GM12878 (cell line): ENCODE data around the gene NEK2. TPM values are rescaled to one million over a fixed set of nuclear protein-coding genes. Genes with fewer than 3 reads are reported as not detected.
"Not testable (repeated sequence)": the region's sequence is repeated elsewhere in the genome, so short reads cannot be mapped to it uniquely, and the experiment has no call there.

Experiments
- ATAC-seq: fragments of 200-7000 bp; cut with Tn5 transposase; 3 replicates; pipeline ENCODE4 v1.9.1; 2020; ENCODE audit warnings: mild to moderate bottlenecking, moderate library complexity
- BruUV-seq: library from RNA; stranded (reverse); fragments of 400-500 nt; replicated peaks from 2 replicates; lab custom pipeline; 2021; lab: Mats Ljungman, UMichigan
- CTCF ChIA-PET: fragments of 300-600 bp; sonication (Branson Sonifier 250); formaldehyde crosslinking; extraction: SDS; loops from one replicate; lab custom pipeline; 2021; ENCODE audit warnings: inconsistent platforms; lab: Yijun Ruan, JAX
- POLR2A ChIA-PET: fragments of 350-600 bp; formaldehyde crosslinking; extraction: SDS; loops from one replicate; lab custom pipeline; 2021; ENCODE audit warnings: inconsistent platforms; lab: Charles Lee
- RAD21 ChIA-PET: fragments of 300-600 bp; sonication (Branson Sonifier 250); formaldehyde crosslinking; loops from one replicate; lab custom pipeline; 2023; ENCODE audit warnings: antibody characterized with exemption; ENCODE audit not compliant: unreplicated experiment; lab: Charles Lee
- SMC1A ChIA-PET: fragments of 300-600 bp; sonication (Branson Sonifier 250); formaldehyde crosslinking; loops from one replicate; lab custom pipeline; 2023; ENCODE audit not compliant: unreplicated experiment, uncharacterized antibody; lab: Charles Lee
- DNase-seq: peaks from one replicate; pipeline ENCODE4 v3.0.0-alpha.2; 2011; ENCODE audit warnings: low read depth, low spot score
- FAIRE-seq: peaks from 3 replicates; lab custom pipeline; 2011; peaks lifted over from hg19 to GRCh38; lab: Jason Lieb, UNC
- H2AFZ ChIP-seq: 2 replicates; pipeline ENCODE4 v1.6.0; 2011; ENCODE audit warnings: low read depth, low read length, control low read depth; ENCODE audit not compliant: control insufficient read depth
- H3K27ac ChIP-seq: 2 replicates; pipeline ENCODE4 v1.5.1; 2011; ENCODE audit warnings: control low read depth; ENCODE audit not compliant: control insufficient read depth, insufficient read depth
- H3K27me3 ChIP-seq, 2 experiments: replicated peaks in 1 of 2; 2 replicates each; pipeline versions ENCODE4 v1.6.0 to v1.6.1; 2011; ENCODE audit warnings: low read length in 1 of 2; ENCODE audit not compliant: control insufficient read depth in 2 of 2, insufficient read depth in 2 of 2
- H3K36me3 ChIP-seq, 2 experiments: 2 replicates each; pipeline ENCODE4 v1.5.1; 2011; ENCODE audit warnings: low read length in 1 of 2; ENCODE audit not compliant: control insufficient read depth in 2 of 2, insufficient read depth in 2 of 2
- H3K4me1 ChIP-seq: 2 replicates; pipeline ENCODE4 v1.6.1; 2011; ENCODE audit warnings: mild to moderate bottlenecking, low read length, moderate library complexity, mixed read lengths; ENCODE audit not compliant: control insufficient read depth, insufficient read depth
- H3K4me2 ChIP-seq: 2 replicates; pipeline ENCODE4 v1.6.0; 2011; ENCODE audit warnings: control low read depth; ENCODE audit not compliant: control insufficient read depth, insufficient read depth
- H3K4me3 ChIP-seq: fragments of 200-600 bp; sonication (generic); 2 replicates; pipeline ENCODE4 v1.5.1; 2016
- H3K79me2 ChIP-seq: 2 replicates; pipeline ENCODE4 v1.6.0; 2011; ENCODE audit warnings: low read length; ENCODE audit not compliant: control insufficient read depth, insufficient read depth
- H3K9ac ChIP-seq: 2 replicates; pipeline ENCODE4 v1.8.0; 2011; ENCODE audit warnings: low read length, control low read depth, mixed read lengths; ENCODE audit not compliant: control insufficient read depth, insufficient read depth
- H3K9me3 ChIP-seq: replicated peaks from 3 replicates; pipeline ENCODE4 v1.5.1; 2011; ENCODE audit warnings: mild to moderate bottlenecking, low read length; ENCODE audit not compliant: control insufficient read depth, insufficient read depth
- H4K20me1 ChIP-seq: 2 replicates; pipeline ENCODE4 v1.6.0; 2011; ENCODE audit not compliant: control insufficient read depth, insufficient read depth
- MTA3 ChIP-seq: IDR thresholded peaks from 2 replicates; pipeline ENCODE4 v1.6.1; 2012; ENCODE audit warnings: low read length, inconsistent platforms, borderline replicate concordance
- RAD21 ChIP-seq: IDR thresholded peaks from 2 replicates; pipeline ENCODE4 v1.6.1; 2011; ENCODE audit warnings: mild to moderate bottlenecking, low read depth, low read length, moderate library complexity; ENCODE audit not compliant: insufficient read depth
- SMC3 ChIP-seq: IDR thresholded peaks from 2 replicates; pipeline ENCODE4 v1.6.1; 2011; ENCODE audit warnings: low read length, improper control_type of control experiment, borderline replicate concordance
- ZNF622 ChIP-seq: fragments of 450-650 bp; IDR thresholded peaks from 2 replicates; pipeline ENCODE4 v1.6.1; 2017; ENCODE audit warnings: mild to moderate bottlenecking, inconsistent platforms
- WGBS: methylation state at CpG from one replicate; pipeline ENCODE4 v1.1.6; 2016; ENCODE audit warnings: low lambda C conversion rate; ENCODE audit not compliant: insufficient replicate concordance, insufficient coverage; ENCODE audit errors: missing lambda C conversion rate; 5-methylcytosine and 5-hydroxymethylcytosine counted together
- in situ Hi-C: fragments of 300-500 bp; cut with MboI; formaldehyde crosslinking; loops from 9 replicates; pipeline ENCODE4 v1.14.3; 2018; ENCODE audit warnings: mixed read lengths
- intact Hi-C: fragments of 100-400 bp; cut with micrococcal nuclease; formaldehyde crosslinking; loops from one replicate; pipeline ENCODE4 v1.14.2; 2022; ENCODE audit not compliant: unreplicated experiment
- polyA plus RNA-seq, 11 experiments: library from polyadenylated mRNA; depleted of rRNA in 4 of 11; unstranded in 6 of 11; stranded (reverse) in 5 of 11; fragments of >200 nt; fragmentation: Nextera tagmentation in 4 of 11; fragmentation: Illumina TruSeq in 1 of 11; extraction: Ambion mirVana in 4 of 11; extraction: Trizol in 1 of 11; gene quantifications; 1 replicate in 1 of 11; 2 replicates in 10 of 11; pipeline versions ENCODE4 v1.2.1 to v1.2.3, GENCODE V29; 2011 to 2016; ENCODE audit warnings: inconsistent platforms in 2 of 11, missing spikeins in 2 of 11, low read depth in 1 of 11
- total RNA-seq, 4 experiments: library from RNA; depleted of rRNA in 3 of 4; stranded (reverse); fragments of >200 nt in 3 of 4; fragmentation: Illumina TruSeq in 1 of 4; extraction: Trizol in 1 of 4; gene quantifications; 2 replicates each; pipeline versions ENCODE4 v1.2.1 to v1.2.3, GENCODE V29; 2013 to 2021
- TF ChIP-seq, protein P1 (sequence below): IDR thresholded peaks from 2 replicates; pipeline ENCODE4 v1.6.1; 2012; ENCODE audit warnings: low read depth, low read length, improper control_type of control experiment
- TF ChIP-seq, protein P2 (sequence below), 3 experiments: IDR thresholded peaks in 2 of 3; conservative IDR thresholded peaks in 1 of 3; 2 replicates each; pipeline ENCODE4 v1.5.1; 2011; ENCODE audit warnings: low read depth in 3 of 3, low read length in 3 of 3, mild to moderate bottlenecking in 3 of 3, control low read depth in 2 of 3, moderate library complexity in 2 of 3, inconsistent platforms in 1 of 3, mixed read lengths in 1 of 3; ENCODE audit not compliant: control insufficient read depth in 2 of 3, insufficient read depth in 1 of 3; ENCODE audit errors: extremely low read depth in 1 of 3

NEK2 gene
- total and polyA plus RNA-seq, 10 of the 15 experiments (the other 5 are each of a cell fraction or from before 2014, with no cell fraction given): 16.7 to 49.7 (median 36.9) TPM

DNA sequence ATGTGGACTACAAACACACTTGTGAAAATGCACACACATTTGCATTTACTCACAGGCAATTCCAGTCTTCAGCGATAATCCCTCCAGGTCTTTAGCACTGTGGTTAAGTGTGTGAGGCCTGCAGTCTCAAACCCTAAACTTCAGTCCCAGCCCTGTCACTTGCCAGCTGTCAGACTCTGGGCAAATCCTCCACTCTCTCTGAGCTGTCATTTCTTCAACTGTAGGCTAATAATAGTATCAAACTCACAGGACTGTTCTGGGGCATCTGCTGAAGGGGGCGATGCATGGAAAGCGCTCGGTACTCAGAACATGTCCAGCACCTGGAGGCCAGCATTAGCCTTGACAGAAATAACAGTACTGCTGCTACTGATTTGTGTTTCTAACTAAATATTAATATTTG, 48.2 kb downstream of the NEK2 start (continued):
- no peak for TF ChIP-seq MTA3
- TF ChIP-seq, all 136 proteins: peak for 0

DNA sequence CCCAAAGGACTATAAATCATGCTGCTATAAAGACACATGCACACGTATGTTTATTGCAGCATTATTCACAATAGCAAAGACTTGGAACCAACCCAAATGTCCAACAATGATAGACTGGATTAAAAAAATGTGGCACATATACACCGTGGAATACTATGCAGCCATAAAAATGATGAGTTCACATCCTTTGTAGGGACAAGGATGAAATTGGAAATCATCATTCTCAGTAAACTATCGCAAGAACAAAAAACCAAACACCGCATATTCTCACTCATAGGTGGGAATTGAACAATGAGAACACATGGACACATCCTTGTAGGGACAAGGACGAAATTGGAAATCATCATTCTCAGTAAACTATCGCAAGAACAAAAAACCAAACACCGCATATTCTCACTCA, 49.6 kb downstream of the NEK2 start:
- H3K27ac ChIP-seq, H3K79me2 ChIP-seq, H2AFZ ChIP-seq, RAD21 ChIA-PET, H3K4me3 ChIP-seq, FAIRE-seq, H3K9me3 ChIP-seq, POLR2A ChIA-PET, H3K36me3 ChIP-seq, in situ Hi-C loops, DNase-seq, H4K20me1 ChIP-seq, H3K4me1 ChIP-seq, SMC1A ChIA-PET, BruUV-seq, H3K4me2 ChIP-seq, H3K27me3 ChIP-seq, intact Hi-C loops, H3K9ac ChIP-seq, ATAC-seq, CTCF ChIA-PET: not testable (repeated sequence)
- 90% methylated on average over 6 of the region's 7 CpGs for WGBS

DNA sequence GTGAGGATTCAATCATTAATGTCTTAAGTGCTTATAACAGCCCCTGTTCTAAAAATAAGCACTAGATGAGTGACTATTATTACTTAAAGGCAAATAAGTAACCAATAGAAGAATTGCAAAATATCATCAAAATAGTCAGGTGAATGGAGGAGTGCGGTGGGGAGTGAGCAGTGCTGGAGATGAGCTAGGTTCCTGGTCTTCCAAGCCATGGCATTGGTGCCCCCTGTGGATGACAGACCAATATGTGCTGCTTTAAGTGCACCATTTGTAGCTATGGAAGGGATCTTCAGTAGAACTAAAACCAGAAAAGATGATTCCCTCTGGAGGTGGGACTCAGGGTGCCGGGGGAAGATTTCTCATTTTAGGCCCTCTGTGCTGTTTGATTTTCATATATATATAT, 50.4 kb downstream of the NEK2 start:
- Histone ChIP-seq H3K4me2 (no peak overlapping the region), H3K27ac (no peak overlapping the region), H3K9ac (no peak overlapping the region), H3K4me1 (no peaks in the 10 kb centered on the region), H4K20me1 (no peaks in the 10 kb centered on the region), H3K27me3 (no peaks in the 10 kb centered on the region), H3K4me3 (no peak overlapping the region), H2AFZ (no peak overlapping the region), H3K9me3 (no peaks in the 10 kb centered on the region), H3K36me3 (no peaks in the 10 kb centered on the region), H3K79me2 (no peaks in the 10 kb centered on the region)
- FAIRE-seq: no peak
- TF ChIP-seq, protein P1, sequence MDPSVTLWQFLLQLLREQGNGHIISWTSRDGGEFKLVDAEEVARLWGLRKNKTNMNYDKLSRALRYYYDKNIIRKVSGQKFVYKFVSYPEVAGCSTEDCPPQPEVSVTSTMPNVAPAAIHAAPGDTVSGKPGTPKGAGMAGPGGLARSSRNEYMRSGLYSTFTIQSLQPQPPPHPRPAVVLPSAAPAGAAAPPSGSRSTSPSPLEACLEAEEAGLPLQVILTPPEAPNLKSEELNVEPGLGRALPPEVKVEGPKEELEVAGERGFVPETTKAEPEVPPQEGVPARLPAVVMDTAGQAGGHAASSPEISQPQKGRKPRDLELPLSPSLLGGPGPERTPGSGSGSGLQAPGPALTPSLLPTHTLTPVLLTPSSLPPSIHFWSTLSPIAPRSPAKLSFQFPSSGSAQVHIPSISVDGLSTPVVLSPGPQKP: no peak
- TF ChIP-seq, protein P2, sequence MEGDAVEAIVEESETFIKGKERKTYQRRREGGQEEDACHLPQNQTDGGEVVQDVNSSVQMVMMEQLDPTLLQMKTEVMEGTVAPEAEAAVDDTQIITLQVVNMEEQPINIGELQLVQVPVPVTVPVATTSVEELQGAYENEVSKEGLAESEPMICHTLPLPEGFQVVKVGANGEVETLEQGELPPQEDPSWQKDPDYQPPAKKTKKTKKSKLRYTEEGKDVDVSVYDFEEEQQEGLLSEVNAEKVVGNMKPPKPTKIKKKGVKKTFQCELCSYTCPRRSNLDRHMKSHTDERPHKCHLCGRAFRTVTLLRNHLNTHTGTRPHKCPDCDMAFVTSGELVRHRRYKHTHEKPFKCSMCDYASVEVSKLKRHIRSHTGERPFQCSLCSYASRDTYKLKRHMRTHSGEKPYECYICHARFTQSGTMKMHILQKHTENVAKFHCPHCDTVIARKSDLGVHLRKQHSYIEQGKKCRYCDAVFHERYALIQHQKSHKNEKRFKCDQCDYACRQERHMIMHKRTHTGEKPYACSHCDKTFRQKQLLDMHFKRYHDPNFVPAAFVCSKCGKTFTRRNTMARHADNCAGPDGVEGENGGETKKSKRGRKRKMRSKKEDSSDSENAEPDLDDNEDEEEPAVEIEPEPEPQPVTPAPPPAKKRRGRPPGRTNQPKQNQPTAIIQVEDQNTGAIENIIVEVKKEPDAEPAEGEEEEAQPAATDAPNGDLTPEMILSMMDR (IDR thresholded peaks at IDR 0.05 in 2 of 3, conservative IDR thresholded peaks at IDR 0.05 in 1 of 3; ENCODE audit: control insufficient read depth in 2 of 3, extremely low read depth in 1 of 3, insufficient read depth in 1 of 3, low read depth in 3 of 3, low read length in 3 of 3): peak; percentile 30 to 60 (median 35); a peak in 4 of 6 replicates
- TF ChIP-seq RAD21 (peak; percentile 42), SMC3 (peak; percentile 39; the same call in 1 of the 2 replicates), ZNF622 (no peak)
- intact Hi-C loops: no loop called here
- 47% methylated on average over 2 of the region's 2 CpGs for WGBS
- POLR2A ChIA-PET: interaction anchor here (1.1 kb wide), 1 partner anchor 44 kb away, joined by 3 read pairs; no protein-coding TSS in a partner anchor
- no peak for DNase-seq
- no TSS peak for BruUV-seq
- CTCF ChIA-PET: interaction anchor here (0.5 to 1.4 kb wide), 10 partner anchors 8 to 156 kb away, joined by 3 to 9 read pairs (median 4); partner anchors contain the start of gene SLC30A1
- SMC1A ChIA-PET: interaction anchor here (1.0 to 1.6 kb wide), 7 partner anchors 38 to 145 kb away, joined by 3 to 6 read pairs (median 4); partner anchors contain the start of gene SLC30A1
- ATAC-seq: peak; percentile 85
- RAD21 ChIA-PET: interaction anchor here (0.6 to 1.1 kb wide), 10 partner anchors 22 to 149 kb away, joined by 3 to 13 read pairs (median 3); partner anchors contain the start of gene SLC30A1
- in situ Hi-C loops: no loop called here
